Memory B cell (primary cell): Measurements from ENCODE around the gene TMEM100.

ENCODE experiments used
- ATAC-seq: fragments of 150-1000 bp; cut with Tn5 transposase; 2 replicates; pipeline ENCODE4 v1.10.0; 2021; ENCODE audit warnings: low read depth, mild to moderate bottlenecking, moderate library complexity
- DNase-seq, 2 donors: peaks; one replicate each; pipeline ENCODE4 v3.0.0; 2022; ENCODE audit warnings: low spot score in 2 of 2
- H3K27ac Mint-ChIP-seq: one replicate; pipeline ENCODE4 v1.8.0; 2022; ENCODE audit warnings: mild to moderate bottlenecking, moderate library complexity, mixed read lengths
- H3K27me3 Mint-ChIP-seq: one replicate; pipeline ENCODE4 v1.8.0; 2022; ENCODE audit warnings: mixed read lengths
- H3K36me3 Mint-ChIP-seq: one replicate; pipeline ENCODE4 v1.8.0; 2022; ENCODE audit warnings: mild to moderate bottlenecking, mixed read lengths
- H3K4me1 Mint-ChIP-seq: one replicate; pipeline ENCODE4 v1.8.0; 2022; ENCODE audit warnings: mixed read lengths
- H3K4me3 Mint-ChIP-seq: one replicate; pipeline ENCODE4 v1.8.0; 2022; ENCODE audit warnings: mild to moderate bottlenecking, moderate library complexity, mixed read lengths
- H3K9me3 Mint-ChIP-seq: one replicate; pipeline ENCODE4 v1.8.0; 2022; ENCODE audit warnings: mixed read lengths

The TMEM100 gene

GRCh38 chr17:55751720-55752250 is 29.1 kb upstream of the TMEM100 start:
- DNase-seq: no peak
- Mint-ChIP-seq H3K9me3 (no peaks in the 10 kb centered on the region), H3K27ac (peak overlapping the region; percentile 56)

GRCh38 chr17:55750750-55751657 is 28.3 kb upstream of the TMEM100 start, which contains the start of gene PCTP:
Gene PCTP, plus strand, starts transcription at chr17:55751051. Its CDS starts 53 bp downstream, at chr17:55751104.
- peak; percentile 97 for ATAC-seq
- H3K36me3 Mint-ChIP-seq: no peaks in the 10 kb centered on the region
- DNase-seq: peak; percentile 76 to 82
- H3K27ac Mint-ChIP-seq: peak within 1 kb of the TSS; percentile 56
- H3K4me3 Mint-ChIP-seq: peak within 1 kb of the TSS; percentile 84
- H3K27me3 Mint-ChIP-seq: peaks cover 2% of the 10 kb centered on the region
- H3K4me1 Mint-ChIP-seq: peaks cover 16% of the 10 kb centered on the region
- no peaks in the 10 kb centered on the region for H3K9me3 Mint-ChIP-seq

More at GRCh38 chr17:55751720-55752250, 29.1 kb upstream of the TMEM100 start:
- H3K4me1 Mint-ChIP-seq: peaks cover 18% of the 10 kb centered on the region
- ATAC-seq: no peak
- no peaks in the 10 kb centered on the region for H3K36me3 Mint-ChIP-seq
- peaks cover 2% of the 10 kb centered on the region for H3K27me3 Mint-ChIP-seq
- peak overlapping the region; percentile 84 for H3K4me3 Mint-ChIP-seq

DNA sequence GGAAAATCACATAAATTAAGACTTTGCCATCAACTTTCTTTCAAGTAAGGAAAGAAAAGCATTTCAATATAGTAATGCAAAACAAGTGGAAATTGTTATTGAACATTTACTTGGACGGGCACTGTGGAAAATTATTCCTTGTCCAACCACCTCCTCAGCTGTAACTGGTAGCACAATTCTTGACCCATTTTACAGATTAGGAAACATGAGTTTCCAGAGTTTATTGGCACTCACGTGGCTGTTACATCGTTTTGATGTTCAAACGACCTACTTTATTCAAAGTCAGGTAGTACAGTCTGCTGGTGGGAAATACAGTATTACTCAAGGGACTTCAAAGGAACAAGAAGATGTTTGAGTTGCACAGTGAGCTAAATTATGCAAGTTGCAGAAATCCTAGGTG is 27.3 kb upstream of the TMEM100 start:
- no peaks in the 10 kb centered on the region for H3K9me3 Mint-ChIP-seq
- peaks cover 11% of the 10 kb centered on the region for H3K4me1 Mint-ChIP-seq
- H3K27ac Mint-ChIP-seq: no peak overlapping the region
- H3K27me3 Mint-ChIP-seq: peaks cover 3% of the 10 kb centered on the region
- no peak for DNase-seq
- H3K36me3 Mint-ChIP-seq: no peaks in the 10 kb centered on the region
- peak overlapping the region; percentile 84 for H3K4me3 Mint-ChIP-seq
- ATAC-seq: no peak

DNA sequence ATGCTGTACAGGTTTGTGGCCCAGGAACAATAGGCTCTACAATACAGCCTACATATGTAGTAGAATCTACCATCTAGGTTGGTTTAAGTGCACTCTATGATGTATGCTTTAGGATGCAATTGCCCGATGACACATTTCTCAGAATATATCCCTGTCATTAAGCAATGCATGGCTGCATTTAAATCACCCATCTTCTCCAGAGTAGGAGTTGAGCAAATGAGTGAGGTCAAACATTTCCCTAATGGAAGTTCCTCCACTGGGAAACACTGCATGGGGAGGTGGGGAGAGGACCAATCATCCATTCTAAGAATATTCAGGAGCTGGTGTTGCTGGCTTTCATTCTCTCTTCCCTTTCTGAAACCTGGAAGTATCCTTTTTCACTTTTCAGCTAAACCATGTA is 26.2 kb upstream of the TMEM100 start:
- Mint-ChIP-seq H3K27me3 (peaks cover 3% of the 10 kb centered on the region), H3K36me3 (no peaks in the 10 kb centered on the region), H3K27ac (no peak overlapping the region), H3K4me1 (peaks cover 11% of the 10 kb centered on the region), H3K9me3 (no peaks in the 10 kb centered on the region), H3K4me3 (no peak overlapping the region)
- ATAC-seq (no peak), DNase-seq (no peak)

DNA sequence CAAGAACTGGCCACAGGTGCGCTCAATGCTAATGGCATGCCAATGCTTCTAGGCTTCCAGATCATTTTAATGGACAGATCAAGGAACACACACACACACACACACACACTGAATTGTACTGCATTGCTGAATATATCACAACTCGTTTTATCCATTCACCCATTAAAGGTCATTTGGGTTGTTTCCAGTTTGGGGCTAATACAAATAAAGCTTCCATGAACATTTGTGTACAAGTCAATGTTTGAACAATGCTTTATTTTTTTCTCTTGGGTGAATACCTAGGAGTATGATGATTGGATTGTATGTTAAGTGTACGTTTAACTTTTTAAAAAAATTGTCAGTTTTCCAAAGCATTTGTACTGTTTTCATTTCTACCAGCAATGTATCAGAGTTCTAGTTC is 24.5 kb upstream of the TMEM100 start:
- ATAC-seq: no peak
- H3K27me3 Mint-ChIP-seq: peaks cover 3% of the 10 kb centered on the region
- peaks cover 16% of the 10 kb centered on the region for H3K4me1 Mint-ChIP-seq
- H3K9me3 Mint-ChIP-seq: no peaks in the 10 kb centered on the region
- DNase-seq: no peak
- no peak overlapping the region for H3K4me3 Mint-ChIP-seq
- no peak overlapping the region for H3K27ac Mint-ChIP-seq
- H3K36me3 Mint-ChIP-seq: no peaks in the 10 kb centered on the region

- peaks cover 12% of the 10 kb centered on the region for H3K4me1 Mint-ChIP-seq
- peaks cover 3% of the 10 kb centered on the region for H3K27me3 Mint-ChIP-seq
- H3K4me3 Mint-ChIP-seq: no peak overlapping the region
Observed at GRCh38 chr17:55746466-55746865, 23.8 kb upstream of the TMEM100 start.

DNA sequence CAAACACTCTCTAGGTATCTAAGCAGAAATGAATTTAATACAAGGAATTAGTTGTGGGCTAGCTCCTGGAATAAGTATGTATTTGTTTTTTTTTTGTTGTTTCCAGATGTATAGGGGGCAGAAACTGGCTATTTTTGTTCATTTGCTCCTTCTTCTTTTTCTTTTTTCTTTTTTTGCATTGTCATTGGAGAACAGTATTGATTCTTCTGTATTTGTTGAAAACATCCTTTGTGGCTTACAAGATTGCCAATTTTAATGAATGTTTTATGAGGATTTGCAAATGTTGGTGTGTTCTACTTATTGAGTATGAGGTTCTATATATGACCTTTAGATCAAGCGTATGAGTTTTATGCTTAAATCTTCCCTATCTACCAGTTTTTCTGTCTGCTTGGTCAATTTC is 22.6 kb upstream of the TMEM100 start:
- Mint-ChIP-seq H3K4me1 (peaks cover 5% of the 10 kb centered on the region), H3K36me3 (no peaks in the 10 kb centered on the region), H3K9me3 (no peaks in the 10 kb centered on the region), H3K27me3 (peaks cover 4% of the 10 kb centered on the region), H3K4me3 (no peak overlapping the region), H3K27ac (no peak overlapping the region)
- ATAC-seq (no peak), DNase-seq (no peak)

More at GRCh38 chr17:55746466-55746865, 23.8 kb upstream of the TMEM100 start:
- ATAC-seq (no peak), DNase-seq (no peak)
- no peak overlapping the region for H3K27ac Mint-ChIP-seq
- no peaks in the 10 kb centered on the region for H3K9me3 Mint-ChIP-seq
- no peaks in the 10 kb centered on the region for H3K36me3 Mint-ChIP-seq

- no peaks in the 10 kb centered on the region for H3K9me3 Mint-ChIP-seq
- peaks cover 7% of the 10 kb centered on the region for H3K4me1 Mint-ChIP-seq
- no peak for DNase-seq
- H3K4me3 Mint-ChIP-seq: peak overlapping the region; percentile 67
- no peak for ATAC-seq
- peaks cover 6% of the 10 kb centered on the region for H3K27me3 Mint-ChIP-seq
- no peak overlapping the region for H3K27ac Mint-ChIP-seq
- no peaks in the 10 kb centered on the region for H3K36me3 Mint-ChIP-seq
Observed at GRCh38 chr17:55743103-55743679, 20.5 kb upstream of the TMEM100 start.

GRCh38 chr17:55742272-55743102 is 19.8 kb upstream of the TMEM100 start:
- ATAC-seq: peak; percentile 84
- Mint-ChIP-seq H3K4me3 (peak overlapping the region; percentile 67), H3K36me3 (no peaks in the 10 kb centered on the region), H3K27me3 (peaks cover 5% of the 10 kb centered on the region), H3K27ac (no peak overlapping the region), H3K4me1 (peaks cover 9% of the 10 kb centered on the region), H3K9me3 (no peaks in the 10 kb centered on the region)
- no peak for DNase-seq

DNA sequence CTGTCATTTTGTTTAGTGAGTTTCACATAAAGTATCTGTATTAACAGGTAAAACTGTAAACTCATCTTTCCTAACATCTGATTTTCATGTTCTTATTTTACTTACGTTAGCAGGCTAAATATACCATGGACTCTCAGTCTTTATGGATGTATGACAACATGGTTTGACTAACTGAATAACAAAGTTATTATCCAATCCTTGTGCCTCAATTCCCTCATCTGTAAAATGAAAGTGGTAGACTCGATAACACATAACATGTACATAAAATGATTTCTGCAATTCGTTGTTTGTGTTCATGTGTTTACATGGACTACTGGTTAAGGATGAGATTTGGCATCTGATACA is 18.7 kb upstream of the TMEM100 start:
- ATAC-seq (no peak), DNase-seq (no peak)
- no peaks in the 10 kb centered on the region for H3K9me3 Mint-ChIP-seq
- no peak overlapping the region for H3K27ac Mint-ChIP-seq
- H3K27me3 Mint-ChIP-seq: peaks cover 5% of the 10 kb centered on the region
- H3K4me3 Mint-ChIP-seq: no peak overlapping the region
- H3K36me3 Mint-ChIP-seq: no peaks in the 10 kb centered on the region
- peaks cover 9% of the 10 kb centered on the region for H3K4me1 Mint-ChIP-seq

DNA sequence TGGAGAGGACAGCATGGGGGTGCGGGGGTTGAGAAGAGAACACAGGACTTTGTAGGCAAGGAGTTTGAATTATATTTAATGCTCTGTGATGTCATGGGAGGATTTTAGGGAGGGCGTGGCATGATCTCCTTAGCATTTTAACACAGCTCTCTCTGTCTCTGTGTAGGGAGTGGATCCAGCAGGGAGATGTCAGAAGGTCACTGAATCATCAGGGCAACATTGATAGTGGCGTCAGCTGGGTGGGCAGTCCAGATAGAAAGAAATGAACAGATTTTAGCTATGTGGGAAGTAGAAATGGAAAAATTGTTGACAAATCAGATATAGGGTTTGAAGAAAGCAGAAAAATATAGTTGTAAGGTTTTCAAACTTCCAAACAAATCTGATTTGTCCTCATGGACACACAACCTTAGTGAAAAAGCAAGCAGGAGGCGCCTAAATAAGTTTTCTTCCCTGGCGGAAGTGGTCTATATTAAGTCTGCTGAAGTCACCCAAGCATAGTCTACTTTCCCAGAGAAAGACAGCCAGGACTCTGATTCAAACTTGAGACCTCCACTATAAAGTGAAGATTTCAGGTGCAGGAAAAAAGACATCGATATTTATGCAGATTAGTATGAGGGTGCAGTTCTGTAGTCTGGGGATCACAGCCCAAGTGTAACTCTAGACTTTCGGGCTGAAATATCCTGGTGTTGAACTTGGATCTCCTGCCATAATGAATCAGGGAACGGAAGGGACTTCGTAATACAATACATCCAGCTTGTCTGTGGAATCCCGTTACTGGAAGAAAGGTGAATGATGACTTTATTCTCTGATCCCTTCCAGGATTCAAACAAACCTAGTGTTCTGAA is 18.1 kb upstream of the TMEM100 start:
- no peaks in the 10 kb centered on the region for H3K36me3 Mint-ChIP-seq
- peaks cover 5% of the 10 kb centered on the region for H3K27me3 Mint-ChIP-seq
- no peak overlapping the region for H3K27ac Mint-ChIP-seq
- H3K4me1 Mint-ChIP-seq: peaks cover 9% of the 10 kb centered on the region
- ATAC-seq: no peak
- H3K9me3 Mint-ChIP-seq: no peaks in the 10 kb centered on the region
- no peak overlapping the region for H3K4me3 Mint-ChIP-seq
- no peak for DNase-seq

DNA sequence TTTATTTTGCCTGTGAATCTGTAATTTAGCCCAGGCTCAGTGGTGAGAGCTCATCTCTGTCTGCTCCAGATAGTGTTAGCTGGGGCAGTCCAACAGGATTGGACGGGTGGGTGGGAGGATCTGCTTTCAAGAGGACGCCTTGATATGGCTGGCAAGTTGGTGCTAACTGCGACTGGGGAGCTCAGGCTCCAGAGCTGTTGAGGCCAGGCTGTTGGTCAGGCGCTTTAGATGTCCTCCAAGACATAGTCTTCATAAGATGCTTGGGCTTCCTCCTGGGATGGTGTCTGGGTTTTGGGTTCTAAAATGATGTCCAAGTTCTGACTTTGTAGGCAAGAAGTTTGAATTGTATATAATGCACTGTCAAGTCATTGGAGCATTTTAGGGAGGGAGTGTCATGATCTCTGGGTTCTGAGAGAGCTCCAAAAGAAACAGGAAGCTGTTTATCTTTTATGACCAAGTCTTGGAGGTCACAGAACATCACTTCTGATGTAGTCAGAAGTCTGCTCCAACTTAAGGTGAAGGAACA is 15.4 kb upstream of the TMEM100 start:
- ATAC-seq: no peak
- Mint-ChIP-seq H3K27me3 (peaks cover 11% of the 10 kb centered on the region), H3K4me1 (peaks cover 7% of the 10 kb centered on the region), H3K36me3 (no peaks in the 10 kb centered on the region), H3K9me3 (no peaks in the 10 kb centered on the region), H3K27ac (no peak overlapping the region), H3K4me3 (no peak overlapping the region)
- DNase-seq: no peak
